SK-N-SH treated with all-trans-retinoic acid at 6 μM for 48 hours (cell line): ENCODE results near the gene TSGA10IP.

Source experiments
- ATAC-seq: fragments of 200-7000 bp; cut with Tn5 transposase; 3 replicates; pipeline ENCODE4 v1.9.1; 2020; ENCODE audit warnings: mild to moderate bottlenecking, moderate library complexity
- ARNTL ChIP-seq: fragments of 450-650 bp; formaldehyde crosslinking; IDR thresholded peaks from 2 replicates; pipeline ENCODE4 v1.5.0; 2020; ENCODE audit warnings: low read depth, mild to moderate bottlenecking, moderate library complexity, borderline replicate concordance
- BACH2 ChIP-seq: fragments of 250-450 bp; sonication (Bioruptor Pico); IDR thresholded peaks from 2 replicates; pipeline ENCODE4 v1.9.0; 2021; ENCODE audit warnings: mild to moderate bottlenecking, borderline replicate concordance
- CREB5 ChIP-seq: fragments of 250-450 bp; sonication (Bioruptor Pico); IDR thresholded peaks from 2 replicates; pipeline ENCODE4 v1.5.1; 2020; ENCODE audit warnings: low read depth, mild to moderate bottlenecking, moderate library complexity
- CSDC2 ChIP-seq: fragments of 250-450 bp; sonication (Bioruptor Pico); IDR thresholded peaks from 2 replicates; pipeline ENCODE4 v1.5.0; 2020; ENCODE audit warnings: mild to moderate bottlenecking, moderate library complexity
- CSRNP3 ChIP-seq: fragments of 250-450 bp; sonication (Bioruptor Pico); IDR thresholded peaks from 2 replicates; pipeline ENCODE4 v1.5.1; 2021; ENCODE audit warnings: mild to moderate bottlenecking, moderate library complexity
- ESRRG ChIP-seq: fragments of 250-450 bp; sonication (Bioruptor Pico); IDR thresholded peaks from 2 replicates; pipeline ENCODE4 v1.6.1; 2021; ENCODE audit warnings: mild to moderate bottlenecking
- GLIS3 ChIP-seq: fragments of 250-450 bp; sonication (Bioruptor Pico); IDR thresholded peaks from 2 replicates; pipeline ENCODE4 v1.5.0; 2020; ENCODE audit warnings: mild to moderate bottlenecking, moderate library complexity
- ISL1 ChIP-seq: fragments of 250-450 bp; sonication (Bioruptor Pico); IDR thresholded peaks from 2 replicates; pipeline ENCODE4 v2.1.2; 2022; ENCODE audit warnings: mild to moderate bottlenecking, moderate library complexity
- OSR1 ChIP-seq: fragments of 250-450 bp; sonication (Bioruptor Pico); IDR thresholded peaks from 2 replicates; pipeline ENCODE4 v1.8.0; 2022; ENCODE audit warnings: moderate library complexity, mild to moderate bottlenecking, inconsistent platforms
- PATZ1 ChIP-seq: fragments of 250-450 bp; sonication (Bioruptor Pico); IDR thresholded peaks from 2 replicates; pipeline ENCODE4 v1.8.0; 2020; ENCODE audit warnings: mild to moderate bottlenecking, moderate library complexity, borderline replicate concordance
- POU6F1 ChIP-seq: fragments of 250-450 bp; sonication (Bioruptor Pico); IDR thresholded peaks from 2 replicates; pipeline ENCODE4 v1.8.0; 2021; ENCODE audit warnings: low read depth, mild to moderate bottlenecking, moderate library complexity, borderline replicate concordance
- PPARA ChIP-seq: fragments of 250-450 bp; sonication (Bioruptor Pico); IDR thresholded peaks from 2 replicates; pipeline ENCODE4 v1.5.0; 2020; ENCODE audit warnings: mild to moderate bottlenecking, borderline replicate concordance
- RARB ChIP-seq: fragments of 250-450 bp; sonication (Bioruptor Pico); IDR thresholded peaks from 2 replicates; pipeline ENCODE4 v1.8.0; 2021; ENCODE audit warnings: mild to moderate bottlenecking, moderate library complexity
- TCF4 ChIP-seq: fragments of 250-450 bp; sonication (Bioruptor Pico); IDR thresholded peaks from 2 replicates; pipeline ENCODE4 v1.8.0; 2021; ENCODE audit warnings: mild to moderate bottlenecking, moderate library complexity, borderline replicate concordance
- TOX ChIP-seq: fragments of 250-450 bp; sonication (Bioruptor Pico); IDR thresholded peaks from 2 replicates; pipeline ENCODE4 v1.8.0; 2021; ENCODE audit warnings: mild to moderate bottlenecking, moderate library complexity, borderline replicate concordance
- TSHZ2 ChIP-seq: fragments of 250-450 bp; sonication (Bioruptor Pico); IDR thresholded peaks from 2 replicates; pipeline ENCODE4 v1.5.0; 2020; ENCODE audit warnings: mild to moderate bottlenecking, moderate library complexity
- ZC3H10 ChIP-seq: fragments of 250-450 bp; sonication (Bioruptor Pico); IDR thresholded peaks from 2 replicates; pipeline ENCODE4 v1.5.1; 2021; ENCODE audit warnings: mild to moderate bottlenecking, moderate library complexity
- ZFP3 ChIP-seq: fragments of 250-450 bp; sonication (Bioruptor Pico); IDR thresholded peaks from 2 replicates; pipeline ENCODE4 v1.5.0; 2020; ENCODE audit warnings: mild to moderate bottlenecking, moderate library complexity
- ZNF565 ChIP-seq: fragments of 450-650 bp; formaldehyde crosslinking; conservative IDR thresholded peaks from 2 replicates; pipeline ENCODE4 v1.5.0; 2020; ENCODE audit warnings: low read depth, mild to moderate bottlenecking, moderate library complexity
- ZNF70 ChIP-seq: fragments of 450-650 bp; formaldehyde crosslinking; IDR thresholded peaks from 2 replicates; pipeline ENCODE4 v1.5.0; 2020; ENCODE audit warnings: mild to moderate bottlenecking, moderate library complexity
- ZNF8 ChIP-seq: fragments of 450-650 bp; formaldehyde crosslinking; IDR thresholded peaks from 2 replicates; pipeline ENCODE4 v1.5.0; 2020; ENCODE audit warnings: mild to moderate bottlenecking, moderate library complexity

The TSGA10IP gene

GRCh38 chr11:65988791-65989592 is 43.7 kb downstream of the TSGA10IP start:
- peak; percentile 99 for ATAC-seq
- TF ChIP-seq RARB (CRISPR knock-in tag) = no peak
- no peak for TF ChIP-seq TOX
- TF ChIP-seq GLIS3 (CRISPR knock-in tag) = no peak
- no peak for TF ChIP-seq ESRRG
- TF ChIP-seq ZNF565 = no peak
- TF ChIP-seq CSDC2 (CRISPR knock-in tag) = no peak
- no peak for TF ChIP-seq PPARA (CRISPR knock-in tag)
- no peak for TF ChIP-seq TCF4 (CRISPR knock-in tag)
- TF ChIP-seq PATZ1 (CRISPR knock-in tag) = no peak
- TF ChIP-seq BACH2 (CRISPR knock-in tag) = no peak
- TF ChIP-seq POU6F1 (CRISPR knock-in tag) = no peak
- no peak for TF ChIP-seq ZNF70
- no peak for TF ChIP-seq OSR1 (CRISPR knock-in tag)
- TF ChIP-seq CSRNP3 (CRISPR knock-in tag) = no peak

- no peak for TF ChIP-seq ZNF8 (CRISPR knock-in tag)
- no peak for TF ChIP-seq ARNTL
- no peak for TF ChIP-seq PATZ1 (CRISPR knock-in tag)
- no peak for TF ChIP-seq ESRRG
- TF ChIP-seq PPARA (CRISPR knock-in tag) = no peak
- TF ChIP-seq CSDC2 (CRISPR knock-in tag) = no peak
- no peak for TF ChIP-seq ZC3H10 (CRISPR knock-in tag)
- ATAC-seq = no peak
Observed at GRCh38 chr11:65992056-65992455, 46.8 kb downstream of the TSGA10IP start.

- ATAC-seq = no peak
- no peak for TF ChIP-seq CREB5 (CRISPR knock-in tag)
- no peak for TF ChIP-seq CSDC2 (CRISPR knock-in tag)
- no peak for TF ChIP-seq BACH2 (CRISPR knock-in tag)
- no peak for TF ChIP-seq OSR1 (CRISPR knock-in tag)
- TF ChIP-seq PATZ1 (CRISPR knock-in tag) = no peak
- no peak for TF ChIP-seq ZFP3 (CRISPR knock-in tag)
- TF ChIP-seq TSHZ2 (CRISPR knock-in tag) = no peak
- no peak for TF ChIP-seq ZNF565
- no peak for TF ChIP-seq TCF4 (CRISPR knock-in tag)
- no peak for TF ChIP-seq ESRRG
- TF ChIP-seq TOX = no peak
- no peak for TF ChIP-seq ISL1 (CRISPR knock-in tag)
- TF ChIP-seq POU6F1 (CRISPR knock-in tag) = no peak
- TF ChIP-seq ARNTL = no peak
- TF ChIP-seq PPARA (CRISPR knock-in tag) = no peak
Observed at GRCh38 chr11:65997286-65997685, 52.0 kb downstream of the TSGA10IP start.
